GM23338 (cell line): ENCODE data around the gene SDR42E1. TPM values are rescaled to one million over a fixed set of nuclear protein-coding genes. Genes with fewer than 3 reads are reported as not detected.

Experiments
- ATAC-seq: fragments of 200-7000 bp; cut with Tn5 transposase; 3 replicates; pipeline ENCODE4 v1.9.1; 2020
- DNase-seq: peaks from one replicate; pipeline ENCODE4 v3.0.0-alpha.2; 2015; ENCODE audit warnings: low spot score
- H2AFZ ChIP-seq: fragments of 200-600 bp; sonication (generic); 2 replicates; pipeline ENCODE4 v1.8.0; 2016; ENCODE audit warnings: antibody characterized with exemption, mild to moderate bottlenecking, moderate library complexity
- H3F3A ChIP-seq: fragments of 200-600 bp; sonication (generic); replicated peaks from 2 replicates; pipeline ENCODE4 v1.8.0; 2017; ENCODE audit warnings: antibody characterized with exemption, mixed run types, low read depth
- H3K27ac ChIP-seq: fragments of 200-600 bp; sonication (generic); 2 replicates; pipeline ENCODE4 v1.6.1; 2016; ENCODE audit warnings: low read depth
- H3K27me3 ChIP-seq: fragments of 200-600 bp; sonication (generic); 2 replicates; pipeline ENCODE4 v1.8.0; 2016; ENCODE audit warnings: mild to moderate bottlenecking, mixed run types, moderate library complexity; ENCODE audit not compliant: insufficient read depth
- H3K36me3 ChIP-seq: fragments of 200-600 bp; sonication (generic); 2 replicates; pipeline ENCODE4 v1.8.0; 2016; ENCODE audit warnings: mild to moderate bottlenecking; ENCODE audit not compliant: insufficient read depth
- H3K4me1 ChIP-seq: fragments of 200-600 bp; sonication (generic); 2 replicates; pipeline ENCODE4 v1.8.0; 2016; ENCODE audit warnings: mild to moderate bottlenecking, moderate library complexity; ENCODE audit not compliant: insufficient read depth
- H3K4me2 ChIP-seq: fragments of 200-600 bp; sonication (generic); 2 replicates; pipeline ENCODE4 v1.7.1; 2017; ENCODE audit warnings: mixed run types
- H3K4me3 ChIP-seq: fragments of 200-600 bp; sonication (generic); 2 replicates; pipeline ENCODE4 v1.6.1; 2016; ENCODE audit warnings: mixed run types
- H3K79me2 ChIP-seq: fragments of 200-600 bp; sonication (generic); replicated peaks from 2 replicates; pipeline ENCODE4 v1.8.0; 2017; ENCODE audit warnings: mild to moderate bottlenecking; ENCODE audit not compliant: insufficient read depth
- H3K9me2 ChIP-seq: fragments of 200-600 bp; sonication (generic); 2 replicates; pipeline ENCODE4 v1.8.0; 2017; ENCODE audit not compliant: insufficient read depth
- H4K20me1 ChIP-seq: fragments of 200-600 bp; sonication (generic); replicated peaks from 2 replicates; pipeline ENCODE4 v1.8.0; 2017; ENCODE audit warnings: mild to moderate bottlenecking; ENCODE audit not compliant: insufficient read depth
- H3K27ac Mint-ChIP-seq: 2 replicates; pipeline ENCODE4 v1.8.0; 2020; ENCODE audit warnings: inconsistent platforms, mild to moderate bottlenecking, moderate library complexity, mixed read lengths
- H3K27me3 Mint-ChIP-seq: 3 replicates; pipeline ENCODE4 v1.8.0; 2022; ENCODE audit warnings: low read depth, mild to moderate bottlenecking, moderate library complexity, mixed read lengths, inconsistent platforms; ENCODE audit not compliant: insufficient read depth, poor library complexity
- H3K36me3 Mint-ChIP-seq: 3 replicates; pipeline ENCODE4 v1.8.0; 2021; ENCODE audit warnings: low read depth, mild to moderate bottlenecking, inconsistent platforms, moderate library complexity, mixed read lengths
- H3K4me1 Mint-ChIP-seq: 3 replicates; pipeline ENCODE4 v1.8.0; 2020; ENCODE audit warnings: mild to moderate bottlenecking, inconsistent platforms, mixed read lengths
- H3K4me3 Mint-ChIP-seq: 3 replicates; pipeline ENCODE4 v1.8.0; 2021; ENCODE audit warnings: moderate library complexity, mild to moderate bottlenecking, inconsistent platforms, mixed read lengths
- H3K9me3 Mint-ChIP-seq: 3 replicates; pipeline ENCODE4 v1.8.0; 2020; ENCODE audit warnings: moderate library complexity, mild to moderate bottlenecking, inconsistent platforms, mixed read lengths
- CREB1 ChIP-seq: fragments of 250-450 bp; sonication (Bioruptor Pico); IDR thresholded peaks from 2 replicates; pipeline ENCODE4 v1.5.0; 2020; ENCODE audit warnings: low read depth, mild to moderate bottlenecking, moderate library complexity
- ETS1 ChIP-seq: IDR thresholded peaks from 2 replicates; pipeline ENCODE4 v1.6.1; 2016; ENCODE audit warnings: antibody characterized with exemption
- EZH2 ChIP-seq: fragments of 200-600 bp; sonication (generic); IDR thresholded peaks from one replicate; pipeline ENCODE4 v1.8.0; 2017; ENCODE audit warnings: antibody characterized with exemption, mild to moderate bottlenecking, low read depth; ENCODE audit not compliant: unreplicated experiment
- EZH2phosphoT487 ChIP-seq: fragments of 200-600 bp; sonication (generic); IDR thresholded peaks from one replicate; pipeline ENCODE4 v1.8.1; 2018; ENCODE audit warnings: antibody characterized with exemption; ENCODE audit not compliant: unreplicated experiment
- JUNB ChIP-seq: IDR thresholded peaks from one replicate; pipeline ENCODE4 v1.6.1; 2016; ENCODE audit warnings: antibody characterized with exemption; ENCODE audit not compliant: unreplicated experiment
- NANOG ChIP-seq: IDR thresholded peaks from 2 replicates; pipeline ENCODE4 v1.6.1; 2016; ENCODE audit warnings: antibody characterized with exemption, borderline replicate concordance
- POLR2AphosphoS5 ChIP-seq: IDR thresholded peaks from 2 replicates; pipeline ENCODE4 v1.6.1; 2016; ENCODE audit warnings: antibody characterized with exemption, low read depth
- REST ChIP-seq: IDR thresholded peaks from one replicate; pipeline ENCODE4 v1.6.1; 2018; ENCODE audit warnings: antibody characterized with exemption; ENCODE audit not compliant: unreplicated experiment
- STAT1 ChIP-seq: IDR thresholded peaks from one replicate; pipeline ENCODE4 v1.6.1; 2016; ENCODE audit warnings: antibody characterized with exemption; ENCODE audit not compliant: unreplicated experiment
- ZNF114 ChIP-seq: fragments of 250-450 bp; sonication (Bioruptor Pico); IDR thresholded peaks from 2 replicates; pipeline ENCODE4 v1.5.0; 2020; ENCODE audit warnings: mild to moderate bottlenecking, moderate library complexity
- ZNF331 ChIP-seq: fragments of 250-450 bp; sonication (Bioruptor Pico); IDR thresholded peaks from 2 replicates; pipeline ENCODE4 v1.5.0; 2020; ENCODE audit warnings: low read depth, mild to moderate bottlenecking, moderate library complexity
- polyA plus RNA-seq: library from polyadenylated mRNA; unstranded; fragments of >200 nt; fragmentation: Nextera tagmentation; extraction: Ambion mirVana; gene quantifications from 2 replicates; pipeline ENCODE4 v1.2.1, GENCODE V29; 2016
- total RNA-seq: library from RNA; depleted of rRNA; stranded (reverse); fragments of >200 nt; shearing (Covaris generic); gene quantifications from 2 replicates; pipeline ENCODE4 v1.2.3, GENCODE V29; 2014
- TF ChIP-seq, protein P1 (sequence below), 2 experiments: fragments of 200-600 bp in 1 of 2; sonication (generic) in 1 of 2; conservative IDR thresholded peaks; 2 replicates each; pipeline versions ENCODE4 v1.5.1 to v1.6.1; 2016 to 2017; ENCODE audit warnings: antibody characterized with exemption in 2 of 2, low read depth in 2 of 2, mild to moderate bottlenecking in 2 of 2, moderate library complexity in 1 of 2

The SDR42E1 gene
- total and polyA plus RNA-seq, 2 experiments from 2014 or later, result 0.03 TPM; not detected in 1

- TF ChIP-seq REST (no peak), ZNF114 (CRISPR knock-in tag) (no peak)
Observed at GRCh38 chr16:82059161-82059982, 48.1 kb upstream of the SDR42E1 start (continued).

DNA sequence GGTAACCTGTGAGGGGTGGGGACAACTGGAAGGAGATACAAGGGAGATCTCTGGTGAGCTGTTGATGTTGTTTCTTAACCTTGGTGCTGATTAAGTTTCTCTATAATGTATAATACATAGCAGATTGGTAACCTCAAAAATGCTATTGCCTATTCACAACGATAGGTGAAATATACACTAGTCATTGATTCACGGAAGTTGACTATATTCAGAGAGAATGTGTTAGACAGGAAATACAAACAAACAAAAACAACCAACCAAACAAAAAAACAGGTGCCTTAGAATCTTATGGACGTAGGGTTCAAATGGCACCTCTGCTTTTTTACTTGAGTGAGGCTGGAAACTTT, 45.3 kb upstream of the SDR42E1 start:
- H3K79me2 ChIP-seq, result no peaks in the 10 kb centered on the region
- no peak overlapping the region for H2AFZ ChIP-seq
- no peaks in the 10 kb centered on the region for H3K27me3 ChIP-seq
- ATAC-seq, result no peak
- H3K4me1 ChIP-seq, result no peaks in the 10 kb centered on the region
- peaks cover 5% of the 10 kb centered on the region for H3K27me3 Mint-ChIP-seq
- H3K4me3 ChIP-seq, result no peak overlapping the region
- H3F3A ChIP-seq, result no peaks in the 10 kb centered on the region
- H3K4me3 Mint-ChIP-seq, result no peak overlapping the region
- no peaks in the 10 kb centered on the region for H3K36me3 ChIP-seq
- no peaks in the 10 kb centered on the region; the same call in 2 of the 3 replicates for H3K9me3 Mint-ChIP-seq
- 0 out of 2 replicates have a peak, but pooled peaks cover 7% of the 10 kb centered on the region for H3K9me2 ChIP-seq
- no peak overlapping the region for H3K4me2 ChIP-seq
- H3K36me3 Mint-ChIP-seq, result no peaks in the 10 kb centered on the region
- no peak for DNase-seq
- no peak overlapping the region for H3K27ac Mint-ChIP-seq
- H3K27ac ChIP-seq, result no peak overlapping the region
- no peaks in the 10 kb centered on the region for H4K20me1 ChIP-seq
- H3K4me1 Mint-ChIP-seq, result no peaks in the 10 kb centered on the region
- TF ChIP-seq, protein P1, sequence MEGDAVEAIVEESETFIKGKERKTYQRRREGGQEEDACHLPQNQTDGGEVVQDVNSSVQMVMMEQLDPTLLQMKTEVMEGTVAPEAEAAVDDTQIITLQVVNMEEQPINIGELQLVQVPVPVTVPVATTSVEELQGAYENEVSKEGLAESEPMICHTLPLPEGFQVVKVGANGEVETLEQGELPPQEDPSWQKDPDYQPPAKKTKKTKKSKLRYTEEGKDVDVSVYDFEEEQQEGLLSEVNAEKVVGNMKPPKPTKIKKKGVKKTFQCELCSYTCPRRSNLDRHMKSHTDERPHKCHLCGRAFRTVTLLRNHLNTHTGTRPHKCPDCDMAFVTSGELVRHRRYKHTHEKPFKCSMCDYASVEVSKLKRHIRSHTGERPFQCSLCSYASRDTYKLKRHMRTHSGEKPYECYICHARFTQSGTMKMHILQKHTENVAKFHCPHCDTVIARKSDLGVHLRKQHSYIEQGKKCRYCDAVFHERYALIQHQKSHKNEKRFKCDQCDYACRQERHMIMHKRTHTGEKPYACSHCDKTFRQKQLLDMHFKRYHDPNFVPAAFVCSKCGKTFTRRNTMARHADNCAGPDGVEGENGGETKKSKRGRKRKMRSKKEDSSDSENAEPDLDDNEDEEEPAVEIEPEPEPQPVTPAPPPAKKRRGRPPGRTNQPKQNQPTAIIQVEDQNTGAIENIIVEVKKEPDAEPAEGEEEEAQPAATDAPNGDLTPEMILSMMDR (conservative IDR thresholded peaks at IDR 0.05; ENCODE audit: low read depth in 2 of 2), result no peak
- TF ChIP-seq CREB1 (CRISPR knock-in tag), result no peak
- TF ChIP-seq EZH2, result no peak
- no peak for TF ChIP-seq JUNB
- no peak for TF ChIP-seq ETS1
- TF ChIP-seq EZH2phosphoT487, result no peak
- TF ChIP-seq POLR2AphosphoS5, result no peak
- no peak for TF ChIP-seq STAT1
- TF ChIP-seq ZNF114 (CRISPR knock-in tag), result no peak
- TF ChIP-seq NANOG, result no peak
- TF ChIP-seq ZNF331 (CRISPR knock-in tag), result no peak
